Neutrophil (primary cell): Measurements from ENCODE around the gene AFTPH.
A peak's percentile ranks its signal among the peaks of the same experiment; 100 is the strongest.

Experiments used
- H3K27ac ChIP-seq: fragments of 200-600 bp; sonication (generic); 2 replicates; pipeline ENCODE4 v1.5.1; 2016; ENCODE audit warnings: mild to moderate bottlenecking, moderate library complexity
- H3K27me3 ChIP-seq: fragments of 200-600 bp; sonication (generic); 2 replicates; pipeline ENCODE4 v1.6.0; 2016; ENCODE audit warnings: mild to moderate bottlenecking
- H3K36me3 ChIP-seq: fragments of 200-600 bp; sonication (generic); 2 replicates; pipeline ENCODE4 v1.5.1; 2017
- H3K4me1 ChIP-seq, 2 experiments: fragments of 200-600 bp in 1 of 2; sonication (generic) in 1 of 2; 1 replicate in 1 of 2; 2 replicates in 1 of 2; pipeline versions ENCODE4 v1.5.1 to v1.6.1; 2013 to 2016; ENCODE audit warnings: low read depth in 1 of 2, low read length in 1 of 2, mild to moderate bottlenecking in 1 of 2, moderate library complexity in 1 of 2; ENCODE audit not compliant: control insufficient read depth in 1 of 2, insufficient read depth in 1 of 2
- H3K4me3 ChIP-seq, 2 experiments: fragments of 200-600 bp in 1 of 2; sonication (generic) in 1 of 2; 1 replicate in 1 of 2; 2 replicates in 1 of 2; pipeline ENCODE4 v1.5.1; 2013 to 2016; ENCODE audit warnings: low read depth in 1 of 2, low read length in 1 of 2, mild to moderate bottlenecking in 1 of 2, moderate library complexity in 1 of 2
- H3K9me3 ChIP-seq: fragments of 200-600 bp; sonication (generic); 2 replicates; pipeline ENCODE4 v1.5.1; 2016
- TF ChIP-seq, protein P1 (sequence below): fragments of 200-600 bp; sonication (generic); IDR thresholded peaks from 2 replicates; pipeline ENCODE4 v1.5.1; 2016; ENCODE audit warnings: antibody characterized with exemption

AFTPH gene

GRCh38 chr2:64567473-64567872, 43.3 kb downstream of the AFTPH start:
- peaks cover 35% of the 10 kb centered on the region for H3K36me3 ChIP-seq
- TF ChIP-seq, protein P1, sequence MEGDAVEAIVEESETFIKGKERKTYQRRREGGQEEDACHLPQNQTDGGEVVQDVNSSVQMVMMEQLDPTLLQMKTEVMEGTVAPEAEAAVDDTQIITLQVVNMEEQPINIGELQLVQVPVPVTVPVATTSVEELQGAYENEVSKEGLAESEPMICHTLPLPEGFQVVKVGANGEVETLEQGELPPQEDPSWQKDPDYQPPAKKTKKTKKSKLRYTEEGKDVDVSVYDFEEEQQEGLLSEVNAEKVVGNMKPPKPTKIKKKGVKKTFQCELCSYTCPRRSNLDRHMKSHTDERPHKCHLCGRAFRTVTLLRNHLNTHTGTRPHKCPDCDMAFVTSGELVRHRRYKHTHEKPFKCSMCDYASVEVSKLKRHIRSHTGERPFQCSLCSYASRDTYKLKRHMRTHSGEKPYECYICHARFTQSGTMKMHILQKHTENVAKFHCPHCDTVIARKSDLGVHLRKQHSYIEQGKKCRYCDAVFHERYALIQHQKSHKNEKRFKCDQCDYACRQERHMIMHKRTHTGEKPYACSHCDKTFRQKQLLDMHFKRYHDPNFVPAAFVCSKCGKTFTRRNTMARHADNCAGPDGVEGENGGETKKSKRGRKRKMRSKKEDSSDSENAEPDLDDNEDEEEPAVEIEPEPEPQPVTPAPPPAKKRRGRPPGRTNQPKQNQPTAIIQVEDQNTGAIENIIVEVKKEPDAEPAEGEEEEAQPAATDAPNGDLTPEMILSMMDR, result no peak
- H3K27ac ChIP-seq, result no peak overlapping the region
- no peaks in the 10 kb centered on the region for H3K27me3 ChIP-seq
- H3K4me1 ChIP-seq, result peaks cover 2 to 3% of the 10 kb centered on the region in 2 experiments
- no peak overlapping the region for H3K4me3 ChIP-seq
- no peaks in the 10 kb centered on the region for H3K9me3 ChIP-seq

DNA sequence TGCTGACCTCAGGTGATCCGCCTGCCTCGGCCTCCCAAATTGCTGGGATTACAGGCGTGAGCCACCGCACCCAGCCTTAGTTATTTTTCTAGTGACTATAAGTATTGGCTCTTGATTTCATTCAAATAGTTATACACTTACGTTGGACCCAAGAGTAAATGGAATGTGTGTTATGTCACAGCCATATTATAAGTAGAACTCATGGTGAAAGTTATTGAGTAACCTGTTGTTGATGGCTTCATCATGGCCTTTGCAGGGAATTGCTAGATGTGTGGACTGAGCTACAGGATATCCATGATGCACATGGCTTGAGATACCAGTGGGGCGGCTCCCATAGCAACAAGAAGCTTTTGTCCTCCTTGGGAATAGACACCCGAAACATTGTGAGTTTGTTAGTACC, 44.7 kb downstream of the AFTPH start:
- H3K9me3 ChIP-seq, result no peaks in the 10 kb centered on the region
- H3K4me1 ChIP-seq, result no peaks in the 10 kb centered on the region
- TF ChIP-seq, protein P1, result no peak
- H3K27ac ChIP-seq, result no peak overlapping the region
- no peak overlapping the region for H3K4me3 ChIP-seq
- no peaks in the 10 kb centered on the region for H3K27me3 ChIP-seq
- H3K36me3 ChIP-seq, result peaks cover 47% of the 10 kb centered on the region

- Histone ChIP-seq H3K4me3 (no peak overlapping the region), H3K9me3 (no peaks in the 10 kb centered on the region), H3K36me3 (peaks cover 84% of the 10 kb centered on the region), H3K27me3 (no peaks in the 10 kb centered on the region), H3K4me1 (no peaks in the 10 kb centered on the region), H3K27ac (peak overlapping the region; percentile 51)
- TF ChIP-seq, protein P1, result no peak
Measured at GRCh38 chr2:64574871-64575270, 50.7 kb downstream of the AFTPH start.

- H3K9me3 ChIP-seq, result no peaks in the 10 kb centered on the region
- TF ChIP-seq, protein P1, result no peak
- no peaks in the 10 kb centered on the region for H3K27me3 ChIP-seq
- H3K4me3 ChIP-seq, result no peak overlapping the region
- no peak overlapping the region for H3K27ac ChIP-seq
- no peaks in the 10 kb centered on the region for H3K4me1 ChIP-seq
- H3K36me3 ChIP-seq, result peaks cover 76% of the 10 kb centered on the region
Measured at GRCh38 chr2:64581018-64581417, 56.9 kb downstream of the AFTPH start.

DNA sequence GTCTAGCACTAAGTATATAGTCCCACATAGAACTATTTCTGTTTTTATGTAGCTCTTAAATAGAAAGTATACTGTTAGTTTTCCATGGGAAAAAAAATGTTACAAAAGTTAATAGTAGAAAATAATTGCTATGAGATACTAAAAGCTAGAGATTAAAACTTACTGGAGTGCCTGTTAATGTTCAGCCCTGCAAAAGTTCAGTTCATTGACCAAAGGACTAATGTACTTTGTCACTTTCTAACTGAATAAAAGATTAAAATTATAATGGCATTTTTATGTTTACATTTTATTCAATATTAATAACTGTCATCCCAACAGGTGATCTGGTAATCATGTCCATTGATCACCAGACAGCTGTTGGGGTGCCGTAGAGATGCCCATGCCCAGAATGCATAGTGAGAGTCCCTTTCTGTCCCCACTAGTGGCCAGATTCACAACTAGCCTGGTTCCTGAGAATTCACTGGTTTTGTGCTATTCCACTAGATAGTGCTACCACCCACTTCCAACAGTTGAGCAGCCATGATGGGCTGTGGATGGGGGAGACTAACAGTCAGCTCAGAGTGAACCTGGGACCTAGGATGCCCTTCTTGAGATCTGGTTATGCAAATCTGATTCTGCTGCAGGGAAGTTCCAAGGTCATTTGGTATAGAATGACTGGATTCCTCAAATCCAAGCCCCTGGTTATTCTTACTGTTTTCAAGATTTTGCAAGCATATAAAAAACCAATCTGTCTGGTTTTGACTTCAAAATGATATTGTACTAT, 57.8 kb downstream of the AFTPH start:
- H3K27me3 ChIP-seq, result no peaks in the 10 kb centered on the region
- H3K4me1 ChIP-seq, result peaks cover under 1 to 2% of the 10 kb centered on the region in 2 experiments
- H3K4me3 ChIP-seq, result no peak overlapping the region
- peaks cover 72% of the 10 kb centered on the region for H3K36me3 ChIP-seq
- TF ChIP-seq, protein P1, result no peak
- H3K27ac ChIP-seq, result no peak overlapping the region
- no peaks in the 10 kb centered on the region for H3K9me3 ChIP-seq
